ENCODE measurements around the gene PHLPP1.
"Not testable (repeated sequence)": the region's sequence is repeated elsewhere in the genome, so short reads cannot be mapped to it uniquely, and the experiment has no call there.

Gene PHLPP1

DNA sequence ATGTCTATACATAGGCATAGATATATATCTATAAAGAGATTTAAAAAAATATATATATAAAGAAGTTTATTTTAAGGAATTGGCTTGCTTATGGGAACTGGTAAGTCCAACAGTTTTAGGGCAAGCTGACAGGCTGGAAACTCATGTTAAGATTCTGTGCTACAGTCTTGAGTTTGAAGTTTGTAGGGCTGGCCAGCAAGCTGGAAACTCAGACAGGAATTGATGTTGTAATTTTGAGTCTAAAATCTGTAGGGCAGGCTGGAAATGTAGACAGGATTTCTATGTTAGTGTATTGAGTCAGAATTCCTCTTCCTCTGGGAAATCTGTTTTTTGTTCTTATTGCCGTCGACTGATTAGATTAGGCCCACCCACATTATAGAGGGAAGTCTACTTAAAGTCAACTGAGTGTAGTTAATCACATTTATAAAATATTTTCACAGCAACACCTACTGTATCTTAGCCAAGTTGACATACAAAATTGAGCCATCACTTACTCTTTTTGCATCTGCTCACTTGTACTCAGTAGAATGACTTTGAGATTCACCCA lies 60.8 kb downstream of the PHLPP1 start:
- DNase-seq, result no peak

DNA sequence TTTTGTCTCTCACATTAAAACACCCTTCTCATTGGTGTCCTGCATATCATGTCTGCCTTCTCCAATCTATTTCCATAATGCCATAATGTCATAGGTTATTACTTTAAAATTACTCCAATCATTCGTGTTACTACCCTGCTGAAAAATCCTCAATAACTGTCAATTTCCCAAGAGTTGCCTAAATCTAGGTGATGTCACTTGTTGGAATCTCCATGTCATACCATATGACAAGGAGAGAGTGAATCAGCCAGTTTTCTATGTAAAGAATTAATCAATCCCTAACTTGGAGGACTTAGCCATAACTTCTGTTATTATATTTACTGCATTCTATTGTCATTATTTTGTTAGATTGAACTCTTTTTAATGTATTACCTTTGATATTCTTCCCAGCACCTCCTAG lies 62.5 kb downstream of the PHLPP1 start:
- DNase-seq, result no peak

DNA sequence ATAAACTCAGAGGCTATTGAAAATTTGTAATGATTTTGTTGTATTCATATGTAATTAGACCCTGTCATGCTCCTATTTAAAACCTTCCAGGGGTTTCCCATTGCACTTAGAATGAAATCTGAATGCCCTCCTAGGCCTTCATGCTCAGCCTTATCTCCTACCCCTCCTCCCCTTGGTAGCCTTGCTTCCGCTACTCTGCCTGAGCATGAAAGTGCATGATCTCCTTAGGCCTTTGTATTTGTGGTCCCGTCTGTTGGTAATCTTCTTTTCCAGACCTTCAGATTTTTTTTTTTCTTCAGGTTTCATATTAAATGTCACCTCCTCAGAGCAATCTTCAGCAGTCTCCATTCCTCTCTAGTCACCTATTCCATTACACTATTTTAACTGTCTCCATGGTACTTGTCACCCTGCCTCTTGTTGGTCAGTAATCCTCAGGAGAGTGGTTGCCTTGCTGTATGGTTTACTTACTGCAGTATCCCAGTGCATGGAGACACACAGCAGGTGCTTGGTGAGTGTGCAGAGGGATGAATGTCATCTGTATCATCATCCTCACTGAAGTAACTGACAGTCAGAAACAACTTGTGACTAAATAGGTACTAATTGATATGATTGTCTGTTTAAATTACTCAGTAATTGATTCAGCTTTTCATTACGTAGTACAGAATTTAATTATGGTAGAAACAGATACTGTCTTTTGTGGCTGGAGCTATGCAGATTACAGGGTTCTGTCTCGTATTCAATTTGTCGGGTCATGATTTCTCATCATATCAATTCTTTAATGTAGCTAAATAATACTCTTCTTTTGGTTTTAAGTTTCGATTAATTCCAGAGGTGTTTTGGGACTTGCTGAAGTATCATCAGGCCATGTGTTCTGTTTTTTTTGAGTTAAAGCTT lies 63.9 kb downstream of the PHLPP1 start:
- DNase-seq, result no peak

DNA sequence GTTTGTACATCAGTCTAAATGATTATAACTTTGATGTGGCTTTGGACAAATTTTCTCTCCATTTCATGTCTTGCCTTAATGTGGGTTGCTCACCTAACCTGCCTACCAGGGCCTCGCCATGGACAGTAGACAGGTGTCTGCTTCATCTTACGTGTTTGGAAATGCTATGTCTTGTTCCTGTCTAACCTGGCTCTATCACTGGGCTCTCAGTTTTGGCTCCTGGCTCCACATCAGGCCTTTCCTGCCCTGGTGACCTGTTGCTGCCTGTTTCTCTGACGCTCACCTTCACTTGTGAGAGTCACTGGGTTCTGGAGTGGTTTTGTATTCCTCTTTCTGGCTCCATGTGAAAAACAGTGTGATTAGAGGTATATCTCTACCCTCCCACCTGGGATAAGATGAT lies 65.9 kb downstream of the PHLPP1 start:
- no peak for DNase-seq

DNA sequence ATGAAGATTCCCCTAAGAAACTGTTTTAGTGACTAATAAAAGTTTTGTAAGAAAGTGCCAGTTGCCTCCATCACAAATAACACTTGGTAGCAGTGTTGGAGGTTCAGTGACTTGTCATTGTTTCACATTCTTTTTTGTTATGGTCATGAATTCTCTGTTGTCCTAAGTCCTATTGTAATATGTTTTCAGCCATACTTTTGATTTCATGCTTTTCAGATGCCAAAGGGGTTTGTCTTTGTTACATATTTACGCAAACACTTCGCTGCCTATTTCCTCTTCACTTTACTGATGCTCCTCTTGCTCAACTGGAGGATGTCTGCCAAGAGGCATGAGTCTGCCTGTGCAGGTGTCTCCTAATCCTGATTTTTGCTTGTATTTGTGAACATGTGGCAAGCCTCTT lies 66.6 kb downstream of the PHLPP1 start:
- DNase-seq, result no peak

DNA sequence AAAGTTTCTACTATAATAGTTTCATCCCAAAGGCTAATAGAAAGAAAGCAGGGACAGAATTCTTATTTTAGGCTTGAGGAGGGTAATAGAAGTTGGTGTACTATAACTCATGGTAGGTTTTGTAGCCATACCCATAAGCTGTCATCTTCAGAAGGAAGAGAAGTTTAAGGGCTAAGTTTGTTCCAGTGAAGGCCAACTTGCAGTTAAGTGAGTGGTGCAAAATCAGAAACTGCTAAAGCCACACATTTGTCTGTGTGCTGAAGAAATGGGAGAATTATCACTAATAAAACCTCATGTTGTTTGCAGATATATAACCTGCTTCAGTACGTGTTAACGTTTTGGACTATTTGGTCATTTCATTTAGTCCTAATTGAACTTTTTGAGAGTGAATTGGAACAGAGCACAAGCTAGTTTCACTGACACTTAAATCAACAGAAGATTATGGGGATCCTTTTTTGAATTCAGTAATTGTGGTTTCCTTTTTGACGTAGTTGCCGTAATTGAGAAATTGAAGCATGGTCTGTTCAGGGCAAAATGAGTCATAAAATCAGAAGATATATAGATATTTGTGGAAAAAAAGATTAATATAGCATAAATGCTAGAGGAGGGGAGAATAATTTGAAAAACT lies 69.1 kb downstream of the PHLPP1 start:
- no peak for DNase-seq

DNA sequence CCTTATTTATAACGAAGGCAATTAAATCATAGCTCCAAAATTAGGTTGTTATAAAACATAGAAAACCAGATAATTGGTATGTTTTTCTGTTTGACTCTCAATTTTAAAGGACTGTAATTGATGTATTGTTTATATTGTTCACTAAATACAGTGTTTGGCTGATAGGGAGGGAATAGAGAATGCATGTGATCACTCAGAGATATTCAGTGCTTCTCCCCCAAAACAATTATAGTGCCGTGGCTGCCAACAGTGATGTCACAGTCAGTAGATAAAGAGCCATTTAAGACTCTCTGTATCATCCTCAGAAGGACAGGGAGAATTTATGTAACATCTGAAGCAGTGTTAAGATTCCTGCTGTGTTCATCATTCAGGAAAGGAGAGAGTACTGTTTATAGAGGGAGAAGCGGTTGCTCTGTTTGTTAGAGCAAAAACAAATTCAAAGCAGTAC lies 69.6 kb downstream of the PHLPP1 start:
- no peak for DNase-seq

DNA sequence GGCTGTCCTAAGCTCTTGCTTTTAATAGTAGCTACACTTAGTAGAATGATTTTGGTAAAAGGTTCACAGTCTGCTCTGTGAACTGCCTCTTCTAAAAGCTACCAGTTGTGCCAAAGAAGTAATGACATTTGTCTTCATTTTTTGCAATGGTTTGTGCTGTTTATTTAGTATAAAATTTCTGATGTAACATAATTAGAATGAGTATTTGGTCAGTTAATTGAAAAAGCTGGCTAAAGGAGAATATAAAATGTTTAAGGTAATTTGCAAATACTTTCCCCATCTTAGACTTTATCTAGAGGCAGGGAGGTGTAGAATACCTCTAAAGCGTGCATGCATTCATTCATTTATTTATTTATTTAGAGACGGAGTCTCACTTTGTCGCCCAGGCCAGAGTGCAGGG lies 71.3 kb downstream of the PHLPP1 start:
- DNase-seq, result no peak

DNA sequence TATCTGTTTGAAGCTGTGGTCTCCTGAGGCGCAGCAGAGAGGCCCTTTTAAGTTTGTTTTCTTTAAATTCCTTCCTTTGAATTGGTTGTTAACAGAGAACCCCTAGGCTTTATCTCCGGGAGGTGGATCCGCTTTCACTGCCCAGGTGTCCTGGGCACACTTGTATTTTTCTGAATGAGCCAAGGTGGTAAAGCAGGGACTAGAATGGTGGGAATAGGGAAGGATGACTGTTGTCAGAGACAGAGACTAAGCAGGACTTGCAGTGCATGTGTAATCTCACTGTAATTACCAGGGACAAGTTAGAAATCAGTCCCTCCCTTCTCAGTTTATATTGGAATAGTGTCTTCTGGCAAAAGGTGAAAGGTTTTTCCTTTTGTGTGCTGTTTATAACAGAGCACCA lies 72.8 kb downstream of the PHLPP1 start:
- no peak for DNase-seq

DNA sequence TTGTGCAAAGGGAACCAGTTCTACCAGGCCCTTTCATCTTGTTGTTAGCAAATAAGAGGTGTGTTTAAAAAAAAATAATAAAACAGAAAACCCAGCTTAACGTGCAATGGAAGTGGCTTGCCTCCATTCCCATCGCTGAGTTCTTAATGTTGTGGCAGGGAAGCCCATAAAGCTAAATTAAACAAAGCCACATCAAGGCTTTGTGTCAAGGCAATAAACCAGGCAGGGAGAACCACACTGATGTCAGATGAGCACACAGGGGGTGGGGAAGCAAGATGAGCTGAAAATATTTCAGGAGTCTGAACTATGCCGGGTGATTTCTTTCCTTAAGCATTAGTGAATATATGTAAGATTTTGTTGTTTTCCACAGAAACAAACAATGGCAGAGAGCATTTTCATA lies 73.5 kb downstream of the PHLPP1 start:
- no peak for DNase-seq

DNA sequence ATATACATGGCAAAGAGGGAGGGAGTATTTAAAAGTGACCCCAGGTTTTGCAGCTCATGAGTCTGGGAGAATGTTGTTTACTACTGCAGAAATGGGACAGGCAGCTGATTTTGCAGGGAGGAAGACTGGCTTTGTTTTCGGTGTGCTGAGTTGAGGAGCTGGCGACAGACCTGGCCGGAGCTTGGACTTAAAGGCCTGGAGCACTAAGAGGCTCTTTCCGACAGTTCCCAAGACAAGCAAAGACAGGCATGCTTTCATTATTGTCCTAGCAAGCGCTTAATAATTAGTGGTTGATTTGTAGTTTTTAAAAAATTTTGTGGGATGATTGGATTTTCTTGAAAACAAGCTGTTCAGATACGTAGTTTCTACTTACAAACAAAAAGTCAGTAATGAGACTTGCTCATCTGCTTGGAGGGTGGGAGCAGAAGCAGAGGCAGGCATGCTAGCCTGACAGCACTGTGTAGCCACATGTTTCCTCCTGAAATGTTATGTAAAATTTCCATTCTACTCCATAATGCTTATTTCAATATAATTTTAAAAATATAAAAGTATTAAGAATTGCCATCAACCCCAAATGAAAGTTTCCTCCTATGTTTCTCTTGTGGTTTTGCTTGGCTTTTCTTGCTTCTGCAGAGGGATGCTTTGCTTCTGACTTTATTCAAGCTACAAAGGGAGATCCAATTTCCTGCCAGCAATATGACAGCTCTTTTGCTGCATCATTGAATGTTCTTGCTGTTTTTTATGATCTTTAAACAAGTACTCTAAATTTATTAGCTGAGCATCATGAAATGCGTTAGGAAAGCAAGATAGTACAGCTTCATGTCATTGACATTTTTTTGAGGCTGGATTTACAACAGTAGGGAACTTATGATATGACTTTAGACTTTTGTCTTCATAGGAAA lies 75.8 kb downstream of the PHLPP1 start:
- no peak for DNase-seq

DNA sequence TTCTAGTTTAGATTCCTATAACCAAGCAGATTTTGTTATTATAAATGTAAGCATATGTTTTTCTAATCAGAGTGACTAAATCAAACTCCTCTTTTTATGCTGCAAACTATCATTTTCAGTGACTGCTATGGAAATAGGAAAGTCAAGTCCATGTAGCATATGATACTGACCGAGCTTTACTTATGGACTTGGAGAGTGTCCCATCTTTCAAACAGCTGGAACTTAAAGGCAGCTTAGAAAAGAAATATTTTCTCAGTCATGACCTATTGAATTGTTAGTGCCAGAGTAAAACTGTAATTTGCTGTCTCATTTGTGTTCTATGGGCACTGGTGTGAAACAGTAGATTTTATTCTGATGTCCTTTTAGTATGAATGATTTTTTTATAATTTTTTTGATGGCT lies 76.7 kb downstream of the PHLPP1 start:
- DNase-seq, result no peak

DNA sequence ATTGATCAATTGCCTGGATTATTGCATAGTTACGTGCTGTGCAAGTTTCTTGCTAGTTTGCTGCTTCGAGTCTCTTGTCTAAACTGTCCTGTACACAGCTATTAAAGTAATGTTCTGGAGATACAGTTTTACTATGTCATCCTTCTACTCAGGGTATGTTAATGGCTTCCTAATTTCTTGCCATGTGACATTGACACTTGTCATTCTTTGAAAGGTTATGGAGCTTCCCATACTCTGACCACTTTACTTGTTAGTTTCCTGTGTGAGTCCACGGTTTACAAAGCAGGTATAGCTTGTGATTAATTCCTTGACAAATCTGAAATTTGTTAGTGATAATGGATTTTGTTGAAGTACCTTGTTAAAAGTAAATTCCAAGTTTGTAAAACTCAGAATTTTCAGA lies 80.5 kb downstream of the PHLPP1 start:
- DNase-seq, result no peak

DNA sequence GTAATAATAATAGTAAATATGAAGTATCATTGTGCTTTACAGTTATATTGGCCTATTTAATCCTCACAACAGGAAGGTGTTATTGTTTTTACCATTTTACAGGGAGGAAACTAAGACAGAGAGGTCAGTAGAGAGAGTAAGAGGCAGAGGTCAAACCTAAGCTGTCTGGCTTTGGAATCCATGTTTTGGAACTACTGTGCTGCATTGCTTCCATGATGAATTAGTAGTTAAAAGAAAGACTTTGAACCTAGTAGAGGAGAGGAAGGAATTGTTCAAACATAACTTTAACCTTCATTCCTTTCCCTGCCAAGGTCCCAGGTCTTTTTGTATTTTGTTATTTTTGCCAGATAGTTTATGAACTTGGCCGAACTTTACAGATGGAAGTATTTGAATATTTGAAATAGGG lies 80.9 kb downstream of the PHLPP1 start:
- DNase-seq, result no peak

DNA sequence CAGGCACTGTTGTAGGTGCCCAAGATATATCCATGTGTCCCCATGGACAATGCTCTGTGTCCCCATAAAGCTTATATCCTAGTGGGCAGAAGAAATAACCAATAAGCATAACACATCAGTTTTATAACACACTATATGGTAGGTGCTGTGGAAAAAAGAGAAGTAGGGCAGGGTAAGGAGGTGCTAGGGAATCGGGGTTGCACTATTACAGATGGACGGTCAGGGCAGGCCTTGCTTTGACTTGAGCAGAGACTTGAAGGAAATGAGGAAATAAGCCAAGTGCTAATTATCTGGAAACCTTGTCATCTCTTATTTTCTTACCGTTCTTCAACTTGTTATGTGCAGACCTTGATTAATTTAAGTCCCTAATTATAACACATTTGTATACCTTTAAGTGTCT lies 82.0 kb downstream of the PHLPP1 start:
- no peak for DNase-seq

DNA sequence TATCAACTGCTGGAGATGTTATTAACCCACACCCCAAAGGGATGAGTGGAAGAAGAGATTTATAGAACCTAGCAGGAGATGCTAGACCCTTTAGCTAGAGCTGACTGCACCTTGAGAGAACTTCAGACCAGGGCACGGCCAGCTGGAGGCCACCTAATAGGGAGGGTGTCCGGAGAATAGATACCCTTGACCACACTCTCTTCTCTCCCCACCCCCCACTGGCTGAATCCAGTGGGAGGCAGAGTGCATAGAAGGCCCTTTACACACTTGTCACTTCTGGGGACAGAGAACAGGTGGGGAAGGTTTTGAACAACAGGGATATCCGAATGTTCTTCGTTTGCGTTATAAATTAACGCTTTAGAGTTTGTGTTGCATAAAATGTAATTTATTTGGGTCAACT lies 84.6 kb downstream of the PHLPP1 start:
- DNase-seq, result no peak

DNA sequence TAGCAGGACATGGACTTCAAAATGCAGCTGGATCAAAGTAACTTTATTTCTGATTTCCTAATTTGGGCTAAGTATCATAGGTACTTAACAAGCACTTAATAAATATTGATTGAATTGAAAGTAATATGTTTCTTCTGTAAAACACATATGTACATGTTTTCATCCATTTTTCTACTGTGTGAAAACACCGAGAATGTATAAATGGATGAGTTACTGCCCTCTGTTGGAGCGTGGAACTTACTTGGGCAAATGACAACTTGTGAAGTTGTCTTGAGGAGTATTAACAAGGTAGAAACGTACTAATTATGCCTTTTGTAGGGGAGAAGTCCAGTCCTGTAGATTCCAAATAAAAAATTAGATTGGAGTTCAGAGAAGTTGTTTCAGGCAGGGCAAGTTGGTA lies 87.2 kb downstream of the PHLPP1 start:
- DNase-seq, result no peak

DNA sequence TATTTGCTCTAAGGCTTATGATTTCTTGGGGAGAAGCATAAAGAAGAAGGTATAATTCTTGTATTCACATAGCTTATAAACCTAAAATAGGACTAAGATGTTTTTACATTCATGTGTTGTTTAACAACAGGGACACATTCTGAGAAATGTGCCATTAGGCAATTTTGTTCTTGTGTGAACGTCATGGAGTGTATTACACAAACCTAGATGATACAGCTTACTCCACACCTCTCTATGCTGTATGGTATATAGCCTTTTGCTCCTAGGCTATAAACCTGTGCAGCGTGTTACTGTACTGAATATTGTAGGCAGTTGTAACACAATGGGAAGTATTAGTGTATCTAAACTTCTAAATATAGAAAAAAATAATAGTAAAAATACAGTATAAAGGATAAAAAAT lies 92.1 kb downstream of the PHLPP1 start:
- DNase-seq, result no peak

DNA sequence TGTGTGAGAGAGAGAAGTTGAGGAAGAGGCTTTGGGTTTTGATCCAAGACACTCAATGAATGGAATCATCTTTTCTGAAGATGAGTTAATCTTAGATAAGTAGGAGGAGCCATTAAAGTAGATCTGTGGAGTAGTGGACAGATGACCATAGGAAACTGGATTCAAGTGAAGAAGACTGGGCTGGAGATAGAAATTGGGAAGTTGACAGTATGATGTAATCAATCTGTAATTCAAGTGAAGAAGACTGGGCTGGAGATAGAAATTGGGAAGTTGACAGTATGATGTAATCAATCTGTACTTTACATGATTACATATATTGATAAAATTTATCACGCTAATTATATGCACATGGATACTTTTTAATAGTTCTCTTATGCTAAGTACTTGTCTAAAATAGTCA lies 92.8 kb downstream of the PHLPP1 start:
- DNase-seq, result no peak

DNA sequence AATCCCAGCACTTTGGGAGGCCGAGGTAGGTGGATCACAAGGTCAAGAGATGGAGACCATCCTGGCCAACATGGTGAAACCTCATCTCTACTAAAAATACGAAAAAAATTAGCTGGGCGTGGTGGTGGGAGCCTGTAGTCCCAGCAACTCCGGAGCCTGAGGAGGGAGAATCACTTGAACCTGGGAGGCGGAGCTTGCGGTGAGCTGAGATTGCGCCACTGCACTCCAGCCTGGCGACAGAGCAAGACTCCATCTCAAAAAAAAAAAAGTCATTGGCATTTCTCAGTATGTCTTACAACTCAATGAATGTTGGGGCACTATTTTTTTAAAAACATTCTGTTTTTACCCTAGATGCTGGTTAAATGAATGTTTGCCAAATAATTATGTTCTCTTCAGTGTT lies 94.1 kb downstream of the PHLPP1 start:
- DNase-seq, result not testable (repeated sequence)

DNA sequence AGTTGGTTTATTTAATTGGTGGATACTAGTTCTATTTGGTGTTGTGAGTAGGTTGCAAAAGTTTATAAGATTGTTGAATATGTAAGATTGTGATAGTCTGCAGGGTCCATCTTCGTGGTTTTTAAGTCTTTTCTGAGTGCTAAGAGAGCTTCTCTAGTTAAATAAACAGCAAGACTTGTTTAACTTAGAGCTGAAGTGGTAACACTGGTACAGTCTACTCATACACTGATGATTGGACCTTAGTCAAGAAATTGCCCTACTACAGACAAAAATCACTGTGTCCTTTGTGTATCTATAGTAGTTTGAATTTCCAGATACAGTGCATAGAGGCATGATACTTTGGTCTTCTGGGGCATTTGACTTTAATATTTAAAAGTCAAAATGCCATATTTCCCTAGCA lies 94.6 kb downstream of the PHLPP1 start:
- DNase-seq, result no peak

DNA sequence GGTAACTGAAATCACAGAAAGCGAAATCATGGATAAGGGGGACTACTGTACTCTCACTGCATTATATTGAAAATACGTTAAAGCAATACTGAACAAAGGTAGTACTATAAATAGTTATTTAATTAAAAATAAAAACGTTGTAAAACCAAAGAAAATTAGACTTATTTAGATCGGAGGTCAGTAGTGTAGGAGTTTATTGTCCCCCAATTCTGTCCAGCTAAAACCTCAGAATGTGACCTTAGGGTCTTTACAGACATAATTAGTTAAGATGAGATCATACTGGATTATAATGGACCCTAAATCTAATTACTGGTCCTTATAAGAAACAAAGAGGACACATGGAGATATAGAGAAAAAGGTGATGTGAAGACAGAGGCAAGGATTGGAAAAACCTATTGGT lies 95.3 kb downstream of the PHLPP1 start:
- DNase-seq, result no peak

DNA sequence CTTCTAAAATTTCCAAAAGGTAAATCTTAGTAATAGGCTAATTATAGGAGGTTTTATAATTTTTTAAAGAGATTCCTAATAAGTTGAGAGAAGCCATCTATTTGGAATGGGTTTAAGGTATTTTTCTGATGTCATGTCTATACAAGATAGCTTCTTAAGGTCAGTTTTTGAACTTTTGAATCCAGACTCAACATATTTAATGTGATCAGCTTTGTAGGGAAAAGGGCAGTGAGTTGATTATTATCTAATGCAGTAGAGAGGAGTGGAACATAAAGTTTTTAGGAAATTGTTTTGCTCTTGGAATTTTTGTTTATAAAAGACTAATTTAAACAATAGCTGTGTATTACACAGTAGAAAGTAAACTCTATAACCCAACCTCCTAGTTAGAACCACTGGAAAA lies 96.3 kb downstream of the PHLPP1 start:
- DNase-seq, result no peak
